ENCODE results near the gene KCNAB2. TPM values are rescaled to one million over a fixed set of nuclear protein-coding genes. Genes with fewer than 3 reads are reported as not detected.

The KCNAB2 gene
- total RNA-seq, 1 donor from 2014 or later: 8.8 TPM

DNA sequence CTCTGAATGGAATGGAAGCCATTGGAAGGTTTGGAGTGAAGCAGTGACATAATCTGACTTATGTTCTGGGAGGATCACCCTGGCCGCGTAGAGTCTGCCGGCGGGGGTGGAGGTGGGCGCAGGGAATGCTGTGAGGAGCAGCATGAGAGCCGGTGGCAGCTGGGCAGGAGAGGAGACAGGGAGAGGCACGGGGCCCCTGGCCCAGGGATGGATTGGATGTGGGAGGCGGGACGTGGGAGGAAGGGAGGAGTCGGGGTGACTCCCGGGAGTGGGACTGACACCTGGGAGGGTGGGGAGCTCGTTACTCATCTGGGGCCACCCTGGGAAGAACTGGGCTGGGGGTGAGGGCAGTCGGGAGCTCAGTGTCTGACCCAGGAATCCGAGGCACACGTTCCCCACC lies 10.4 kb upstream of the KCNAB2 start:
- no peaks in the 10 kb centered on the region for H3K27me3 ChIP-seq
- no peaks in the 10 kb centered on the region for H3K9me3 ChIP-seq
- no peak for DNase-seq (ENCODE audit: extremely low spot score in 2 of 2)
- intact Hi-C loops (cut with DNase I): no loop called here
- H3K27ac ChIP-seq: no peak overlapping the region
- TF ChIP-seq POLR2A (IDR thresholded peaks at IDR 0.05): no peak
- TF ChIP-seq, protein P1, sequence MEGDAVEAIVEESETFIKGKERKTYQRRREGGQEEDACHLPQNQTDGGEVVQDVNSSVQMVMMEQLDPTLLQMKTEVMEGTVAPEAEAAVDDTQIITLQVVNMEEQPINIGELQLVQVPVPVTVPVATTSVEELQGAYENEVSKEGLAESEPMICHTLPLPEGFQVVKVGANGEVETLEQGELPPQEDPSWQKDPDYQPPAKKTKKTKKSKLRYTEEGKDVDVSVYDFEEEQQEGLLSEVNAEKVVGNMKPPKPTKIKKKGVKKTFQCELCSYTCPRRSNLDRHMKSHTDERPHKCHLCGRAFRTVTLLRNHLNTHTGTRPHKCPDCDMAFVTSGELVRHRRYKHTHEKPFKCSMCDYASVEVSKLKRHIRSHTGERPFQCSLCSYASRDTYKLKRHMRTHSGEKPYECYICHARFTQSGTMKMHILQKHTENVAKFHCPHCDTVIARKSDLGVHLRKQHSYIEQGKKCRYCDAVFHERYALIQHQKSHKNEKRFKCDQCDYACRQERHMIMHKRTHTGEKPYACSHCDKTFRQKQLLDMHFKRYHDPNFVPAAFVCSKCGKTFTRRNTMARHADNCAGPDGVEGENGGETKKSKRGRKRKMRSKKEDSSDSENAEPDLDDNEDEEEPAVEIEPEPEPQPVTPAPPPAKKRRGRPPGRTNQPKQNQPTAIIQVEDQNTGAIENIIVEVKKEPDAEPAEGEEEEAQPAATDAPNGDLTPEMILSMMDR (IDR thresholded peaks at IDR 0.05): no peak
- no peak for TF ChIP-seq POLR2AphosphoS5 (IDR thresholded peaks at IDR 0.05; ENCODE audit: insufficient read depth in 1 of 2, low read depth in 1 of 2)
- H3K4me1 ChIP-seq: no peaks in the 10 kb centered on the region
- H3K36me3 ChIP-seq: no peaks in the 10 kb centered on the region
- H3K4me3 ChIP-seq: no peak overlapping the region

DNA sequence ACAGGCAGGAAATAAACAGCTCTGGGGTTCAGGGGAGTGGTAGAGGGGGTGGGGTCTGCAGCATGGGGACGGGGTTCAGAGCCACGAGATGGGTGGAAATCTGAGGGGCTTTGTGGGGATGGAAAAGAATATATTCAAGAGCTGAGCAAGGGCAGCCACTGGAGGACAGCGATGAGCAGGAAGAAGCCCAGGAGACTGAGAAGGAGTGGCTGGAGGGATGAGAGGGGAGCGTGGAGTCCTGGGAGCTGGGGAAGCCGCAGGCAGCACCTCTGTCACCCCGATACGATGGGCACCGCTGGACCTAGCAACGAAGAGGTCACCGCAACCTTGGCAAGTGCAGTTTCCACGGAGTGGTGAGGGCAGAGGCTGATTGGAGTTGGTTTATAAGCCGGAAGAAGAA lies 10.0 kb upstream of the KCNAB2 start:
- Histone ChIP-seq H3K4me1 (no peaks in the 10 kb centered on the region), H3K4me3 (no peak overlapping the region), H3K27ac (no peak overlapping the region), H3K9me3 (no peaks in the 10 kb centered on the region), H3K27me3 (no peaks in the 10 kb centered on the region), H3K36me3 (no peaks in the 10 kb centered on the region)
- TF ChIP-seq, protein P1 (IDR thresholded peaks at IDR 0.05): no peak
- TF ChIP-seq POLR2A (IDR thresholded peaks at IDR 0.05) (no peak), POLR2AphosphoS5 (IDR thresholded peaks at IDR 0.05; ENCODE audit: insufficient read depth in 1 of 2, low read depth in 1 of 2) (no peak)
- DNase-seq (ENCODE audit: extremely low spot score in 2 of 2): no peak
- intact Hi-C loops (cut with DNase I): no loop called here

DNA sequence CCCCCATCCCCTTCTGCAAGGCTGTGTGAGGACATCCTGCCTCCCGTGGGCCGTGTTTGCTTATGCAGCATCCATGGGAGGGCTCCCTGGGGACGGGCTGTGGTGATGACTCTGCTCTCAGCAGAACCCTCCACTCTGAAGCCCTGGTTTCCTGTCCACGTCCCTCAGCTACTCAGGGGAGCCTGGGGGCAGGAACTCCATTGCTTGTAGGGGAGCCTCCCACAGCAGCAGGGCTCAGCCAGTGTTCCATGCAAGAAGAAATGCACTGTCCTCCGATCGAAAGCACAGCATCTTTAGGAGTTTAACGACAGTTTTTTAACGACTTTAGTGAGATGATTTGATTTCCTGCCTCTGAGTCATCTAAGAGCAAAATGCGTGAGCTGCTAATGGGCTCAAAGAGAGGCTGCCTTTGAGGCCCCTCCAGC lies 8.3 kb upstream of the KCNAB2 start:
- no peak overlapping the region for H3K27ac ChIP-seq
- H3K4me1 ChIP-seq: no peaks in the 10 kb centered on the region
- TF ChIP-seq, protein P1 (IDR thresholded peaks at IDR 0.05): no peak
- no peak for TF ChIP-seq POLR2AphosphoS5 (IDR thresholded peaks at IDR 0.05; ENCODE audit: insufficient read depth in 1 of 2, low read depth in 1 of 2)
- no peak for TF ChIP-seq POLR2A (IDR thresholded peaks at IDR 0.05)
- intact Hi-C loops (cut with DNase I): no loop called here
- DNase-seq (ENCODE audit: extremely low spot score in 2 of 2): no peak
- H3K4me3 ChIP-seq: no peak overlapping the region
- H3K9me3 ChIP-seq: no peaks in the 10 kb centered on the region
- H3K36me3 ChIP-seq: no peaks in the 10 kb centered on the region
- H3K27me3 ChIP-seq: no peaks in the 10 kb centered on the region

DNA sequence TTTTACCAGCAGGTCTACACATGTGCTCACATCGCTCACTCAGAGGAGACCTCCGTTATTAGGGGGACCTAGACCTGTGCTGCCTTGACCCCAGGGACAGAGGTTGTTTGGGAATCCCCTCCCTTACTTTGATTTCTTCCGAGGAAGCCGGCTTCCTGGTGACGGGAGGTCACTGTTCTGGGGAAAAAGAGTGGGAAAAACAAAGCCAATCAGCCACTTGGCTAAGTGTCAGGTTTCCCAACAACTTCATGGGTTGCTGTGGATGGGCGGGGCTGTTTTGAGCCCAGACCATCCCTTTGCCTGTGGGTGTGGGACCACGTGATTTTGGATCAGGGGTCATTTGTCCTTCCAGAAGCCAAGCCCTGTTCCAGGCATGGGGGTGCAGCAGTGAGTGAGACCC lies 7.1 kb upstream of the KCNAB2 start:
- no peak for DNase-seq (ENCODE audit: extremely low spot score in 2 of 2)
- H3K9me3 ChIP-seq: no peaks in the 10 kb centered on the region
- H3K27me3 ChIP-seq: no peaks in the 10 kb centered on the region
- H3K4me3 ChIP-seq: no peak overlapping the region
- H3K36me3 ChIP-seq: no peaks in the 10 kb centered on the region
- TF ChIP-seq POLR2A (IDR thresholded peaks at IDR 0.05) (no peak), POLR2AphosphoS5 (IDR thresholded peaks at IDR 0.05; ENCODE audit: insufficient read depth in 1 of 2, low read depth in 1 of 2) (no peak)
- TF ChIP-seq, protein P1 (IDR thresholded peaks at IDR 0.05): no peak
- H3K4me1 ChIP-seq: no peaks in the 10 kb centered on the region
- intact Hi-C loops (cut with DNase I): no loop called here
- H3K27ac ChIP-seq: no peak overlapping the region

DNA sequence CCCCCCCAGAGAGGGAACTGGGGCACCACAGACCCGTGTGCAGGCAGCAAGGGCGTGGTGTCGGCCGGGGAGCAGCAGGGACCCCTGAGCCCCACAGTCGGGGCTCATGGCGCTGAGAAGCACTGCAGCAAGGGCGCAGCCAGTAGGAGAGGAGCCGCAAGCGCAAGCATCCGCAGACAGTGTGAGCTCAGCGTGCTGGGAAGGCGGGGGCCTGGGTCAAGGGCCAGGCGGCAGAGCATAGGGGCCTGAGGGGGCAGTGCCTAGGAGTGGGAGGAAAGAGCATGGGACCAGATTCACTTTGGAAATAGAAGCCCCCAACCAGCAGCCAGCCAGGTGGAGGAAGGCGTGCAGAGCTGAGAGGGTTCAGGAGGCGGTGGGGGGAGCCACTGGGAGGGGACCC lies 6.7 kb upstream of the KCNAB2 start:
- no peaks in the 10 kb centered on the region for H3K9me3 ChIP-seq
- H3K36me3 ChIP-seq: no peaks in the 10 kb centered on the region
- H3K27me3 ChIP-seq: no peaks in the 10 kb centered on the region
- H3K4me1 ChIP-seq: no peaks in the 10 kb centered on the region
- no peak overlapping the region for H3K4me3 ChIP-seq
- DNase-seq (ENCODE audit: extremely low spot score in 2 of 2): no peak
- TF ChIP-seq POLR2AphosphoS5 (IDR thresholded peaks at IDR 0.05; ENCODE audit: insufficient read depth in 1 of 2, low read depth in 1 of 2) (no peak), POLR2A (IDR thresholded peaks at IDR 0.05) (no peak)
- TF ChIP-seq, protein P1 (IDR thresholded peaks at IDR 0.05): no peak
- intact Hi-C loops (cut with DNase I): no loop called here
- no peak overlapping the region for H3K27ac ChIP-seq
